Left lobe of liver (tissue), 2 donors: ENCODE measurements around the gene METTL26. TPM values are rescaled to one million over a fixed set of nuclear protein-coding genes. Genes with fewer than 3 reads are reported as not detected.

Experiments
- ATAC-seq: fragments of 200-7000 bp; cut with Tn5 transposase; one replicate; pipeline ENCODE4 v1.9.1; 2020; ENCODE audit warnings: mild to moderate bottlenecking, moderate library complexity
- DNase-seq: peaks from one replicate; pipeline ENCODE4 v3.0.0-alpha.2; 2020; ENCODE audit warnings: low spot score
- total RNA-seq: library from RNA; stranded (reverse); gene quantifications from one replicate; pipeline ENCODE4 v1.2.1, GENCODE V29; 2021
- donor health status: DM: no; HTN: no; CAD: no; lungs with moderate emphysema.
- donor health status: DM: no; HTN: yes; CAD: no.

METTL26 gene
- total RNA-seq, 1 donor from 2014 or later: 33.2 TPM

DNA sequence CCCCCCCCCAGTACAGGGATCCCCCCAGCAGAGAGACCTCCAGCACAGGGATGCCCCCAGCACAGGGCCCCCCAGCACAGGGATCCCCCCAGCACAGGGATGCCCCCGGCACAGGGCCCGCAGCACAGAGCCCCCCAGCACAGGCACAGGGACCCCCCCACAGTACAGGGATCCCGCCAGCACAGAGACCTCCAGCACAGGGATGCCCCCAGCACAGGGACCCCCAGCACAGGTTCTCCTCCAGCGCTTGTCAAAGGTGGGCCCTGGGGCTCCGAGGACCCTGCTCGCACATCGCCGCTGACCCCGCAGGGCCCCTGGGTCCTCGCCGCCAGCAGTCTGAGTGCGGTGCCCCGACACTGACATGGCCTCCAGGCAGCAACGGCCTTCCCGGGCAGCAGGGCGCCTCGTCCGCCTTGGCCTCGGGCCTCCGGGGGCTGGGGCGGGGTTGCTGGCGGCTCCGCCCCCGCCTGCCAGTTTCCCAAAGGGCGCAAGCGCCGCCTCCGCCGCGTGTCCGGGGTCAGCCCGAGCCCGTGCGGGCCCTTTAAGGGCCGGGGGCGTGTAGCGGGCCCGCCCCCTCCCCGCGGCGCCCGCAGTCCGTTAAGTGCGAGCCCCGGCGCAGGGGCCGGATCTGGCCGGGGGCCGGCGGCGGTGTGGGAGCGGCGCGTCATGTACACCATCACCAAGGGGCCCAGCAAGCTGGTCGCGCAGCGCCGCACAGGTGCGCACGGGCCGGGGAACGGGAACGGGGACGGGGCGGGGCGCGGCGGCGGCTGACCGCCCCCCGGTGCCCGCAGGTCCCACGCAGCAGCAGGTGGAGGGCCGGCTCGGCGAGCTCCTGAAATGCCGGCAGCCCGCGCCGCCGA is 5.5 kb upstream of the METTL26 start, which contains the start of gene MCRIP2:
MCRIP2 (plus strand) TSS at position 503 of the 863 bp plus-strand sequence; CDS start at position 667, 164 bp downstream.
- ATAC-seq (peak; percentile 64), DNase-seq (peak; percentile 95)

DNA sequence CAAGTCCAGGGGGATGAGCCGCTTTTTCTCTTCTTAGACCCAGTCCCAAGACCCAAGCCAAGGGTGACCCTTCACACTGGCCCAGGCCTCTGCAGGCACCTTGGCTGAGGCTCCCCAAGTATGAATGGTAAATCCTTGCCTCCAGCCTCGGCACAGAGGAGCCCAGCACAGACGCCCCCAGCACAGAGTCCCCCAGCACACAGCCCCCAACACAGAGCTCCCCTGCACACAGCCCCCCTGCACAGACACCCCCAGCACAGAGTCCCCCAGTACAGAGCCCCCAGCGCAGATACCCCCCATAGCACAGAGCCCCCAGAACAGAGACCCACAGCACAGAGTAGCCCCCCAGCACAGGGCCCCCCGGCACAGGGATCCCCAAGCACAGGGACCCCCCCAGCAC is 4.5 kb upstream of the METTL26 start:
- no peak for DNase-seq
- ATAC-seq: no peak

DNA sequence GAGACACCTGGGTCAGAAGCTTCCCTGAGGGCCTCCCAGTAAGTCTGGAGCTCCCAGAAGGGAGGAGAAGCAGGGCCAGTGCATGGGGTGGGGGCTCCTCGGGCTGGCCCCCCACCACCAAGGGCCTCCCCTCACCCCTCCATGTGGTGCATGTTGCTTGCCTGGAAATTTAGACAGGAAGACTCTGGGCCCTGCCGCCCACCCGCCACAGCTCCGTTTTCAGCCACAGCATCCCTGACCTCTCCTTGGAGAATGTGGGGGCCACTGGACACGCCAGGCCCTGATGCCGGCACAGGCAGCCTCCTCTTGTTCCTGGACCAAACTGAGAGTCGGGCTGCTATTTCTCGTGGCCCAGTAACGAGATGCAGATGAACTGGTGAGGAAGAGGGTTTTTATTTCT is 2.7 kb upstream of the METTL26 start:
- DNase-seq (no peak), ATAC-seq (no peak)

DNA sequence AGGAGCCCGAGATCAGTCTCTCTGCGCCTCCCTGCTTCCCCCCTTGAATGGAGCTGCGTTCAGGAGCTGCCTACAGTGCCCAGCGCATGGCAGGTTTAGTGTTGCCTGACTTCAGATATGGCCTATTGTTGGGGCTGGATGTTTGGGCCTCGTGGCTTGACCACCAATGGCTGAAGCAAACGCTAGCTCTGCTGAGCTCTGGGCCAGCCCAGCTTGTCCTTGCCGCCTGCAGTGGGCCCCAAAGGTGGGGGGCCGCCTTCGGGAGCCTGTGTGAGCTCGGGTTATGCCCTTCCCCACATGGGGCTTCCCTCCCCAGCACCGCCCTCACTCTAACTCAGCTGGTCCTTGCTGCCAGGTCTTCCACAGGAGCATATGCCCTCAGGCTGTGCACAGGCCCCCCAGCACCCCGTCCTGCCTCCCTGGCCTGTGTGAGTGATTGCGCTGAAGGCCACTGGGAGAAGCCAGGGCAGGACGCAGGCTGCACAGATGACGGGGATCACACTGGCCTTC is 2.0 kb upstream of the METTL26 start:
- no peak for DNase-seq
- ATAC-seq: no peak

DNA sequence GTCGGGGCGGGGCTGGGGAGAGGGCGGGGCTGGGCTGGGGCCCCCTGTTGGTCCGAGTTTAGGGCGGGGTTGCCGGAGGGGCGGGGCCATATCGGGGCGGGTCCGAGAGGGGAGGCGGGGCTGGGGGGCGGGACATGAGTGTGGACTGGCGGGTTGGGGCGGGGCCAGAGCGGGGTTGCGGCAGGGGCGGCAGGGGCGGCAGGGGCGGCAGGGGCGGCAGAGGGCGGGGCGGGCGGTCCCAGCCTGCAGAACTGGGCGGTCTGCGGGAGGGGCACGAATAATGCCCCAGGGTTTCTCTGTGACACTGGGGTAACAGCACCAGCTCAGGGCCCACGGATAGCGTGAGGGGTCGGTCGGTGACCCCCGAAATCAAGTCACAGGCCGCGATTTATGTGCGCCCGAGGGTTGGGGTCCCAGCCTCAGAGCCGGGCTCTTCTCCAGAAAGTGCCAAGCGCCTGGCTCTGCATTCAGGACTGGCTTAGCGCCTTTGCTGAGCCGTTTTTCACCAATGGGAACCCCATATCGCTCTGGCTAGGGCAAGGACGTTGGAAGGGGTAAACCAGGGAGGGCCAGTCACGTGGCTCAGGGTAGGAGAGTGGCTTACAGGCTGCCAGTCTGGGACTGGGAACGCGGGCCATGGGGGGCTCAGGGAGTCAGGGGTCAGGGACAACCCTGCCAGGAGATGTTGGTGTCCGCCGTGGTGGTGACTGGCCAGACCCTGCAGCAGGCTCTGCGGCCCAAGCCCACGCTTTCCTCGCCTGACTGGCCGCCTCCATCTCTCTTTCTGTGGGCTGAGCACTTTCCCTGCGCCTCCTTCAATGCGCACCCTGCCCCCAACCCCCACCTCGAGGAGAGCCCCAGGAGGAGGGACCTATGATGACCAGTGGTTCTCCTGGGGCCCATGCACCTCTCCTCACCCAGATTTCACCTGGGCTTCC is 1.2 kb upstream of the METTL26 start:
- peak; percentile 75 for ATAC-seq

DNA sequence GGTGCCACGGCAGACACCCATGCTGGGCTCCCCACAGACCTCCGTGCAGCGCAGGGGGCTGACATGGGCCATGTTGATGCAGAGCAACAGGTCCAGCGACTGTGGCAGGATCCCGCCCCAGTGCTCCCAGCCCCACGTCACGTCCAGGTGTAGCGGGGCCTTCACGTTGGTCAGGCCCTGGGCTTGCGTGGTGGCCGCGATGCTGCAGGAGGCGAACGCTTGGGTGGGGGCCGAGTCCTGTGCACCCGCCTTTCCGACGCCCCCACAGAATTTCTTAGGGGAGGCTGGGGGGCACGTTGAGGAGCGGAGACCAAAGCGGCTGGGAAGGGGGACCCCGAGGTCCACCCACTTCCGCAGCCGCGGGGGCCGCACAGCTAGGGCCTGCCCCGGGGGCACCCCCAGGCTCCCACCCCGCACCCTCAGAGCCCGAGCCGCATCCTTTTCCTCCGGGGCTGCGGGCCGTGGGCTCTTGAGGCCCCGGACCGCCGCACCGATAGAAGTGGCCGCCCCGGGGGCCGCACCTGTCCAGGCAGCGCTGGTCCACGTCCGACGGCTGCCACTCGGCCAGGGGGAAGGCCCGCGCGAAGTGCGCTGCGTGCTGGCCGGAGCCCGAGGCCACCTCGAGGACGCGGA is 416 bp downstream of the METTL26 start:
- ATAC-seq (no peak), DNase-seq (peak; percentile 53)

More for the DNA sequence above, 1.2 kb upstream of the METTL26 start:
- DNase-seq: no peak

DNA sequence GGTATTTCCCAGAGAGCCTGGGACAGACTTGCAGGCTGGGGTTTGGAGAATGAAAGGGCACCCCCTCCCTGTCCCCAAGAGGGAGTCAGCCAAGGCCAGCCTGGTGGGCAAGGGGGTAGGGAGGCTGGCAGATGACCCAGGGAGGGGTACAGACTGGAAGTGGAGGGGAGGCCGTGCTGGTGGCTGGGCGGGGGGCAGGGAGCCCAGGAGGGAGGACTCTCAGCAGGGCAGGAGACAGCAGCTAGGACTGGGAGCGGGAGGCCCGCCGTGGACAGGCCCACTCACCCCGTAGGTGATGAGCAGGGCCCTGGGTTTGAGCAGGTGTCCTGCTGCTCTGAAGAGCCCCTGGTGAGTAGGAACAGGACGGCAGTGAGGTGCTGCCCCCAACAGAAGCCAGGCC is 1.1 kb downstream of the METTL26 start:
- no peak for ATAC-seq
- no peak for DNase-seq

DNA sequence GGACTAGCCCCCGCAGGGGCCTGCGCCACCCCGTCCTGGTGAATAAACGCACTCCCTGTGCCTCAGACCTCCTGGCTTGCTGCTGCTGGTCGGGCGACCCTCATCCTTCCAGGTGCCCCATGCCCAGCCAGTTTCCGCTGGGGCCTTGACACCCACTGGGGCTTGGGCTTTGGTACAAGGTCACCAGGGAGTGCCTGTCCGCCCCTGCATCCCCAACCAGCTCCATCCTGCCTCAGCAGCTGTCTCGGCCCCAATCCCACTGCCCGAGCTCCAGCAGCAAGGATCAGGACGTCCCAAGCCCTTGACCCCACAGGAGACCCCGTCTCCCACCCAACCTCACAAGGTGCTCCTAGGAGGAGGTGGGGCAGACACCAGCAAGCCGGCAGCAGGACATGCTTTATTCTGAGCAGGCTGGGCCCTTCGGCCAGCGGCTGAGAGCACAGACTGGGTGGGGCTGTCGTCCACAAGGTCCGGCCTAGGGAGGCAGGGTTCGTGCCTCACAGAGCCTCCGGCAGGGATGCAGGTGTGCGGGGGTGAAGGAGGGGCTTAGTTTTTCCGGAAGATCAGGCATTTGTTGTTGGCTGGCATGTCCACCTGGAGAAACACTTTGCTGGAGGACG is 1.9 kb downstream of the METTL26 start:
- no peak for DNase-seq
- ATAC-seq: no peak

DNA sequence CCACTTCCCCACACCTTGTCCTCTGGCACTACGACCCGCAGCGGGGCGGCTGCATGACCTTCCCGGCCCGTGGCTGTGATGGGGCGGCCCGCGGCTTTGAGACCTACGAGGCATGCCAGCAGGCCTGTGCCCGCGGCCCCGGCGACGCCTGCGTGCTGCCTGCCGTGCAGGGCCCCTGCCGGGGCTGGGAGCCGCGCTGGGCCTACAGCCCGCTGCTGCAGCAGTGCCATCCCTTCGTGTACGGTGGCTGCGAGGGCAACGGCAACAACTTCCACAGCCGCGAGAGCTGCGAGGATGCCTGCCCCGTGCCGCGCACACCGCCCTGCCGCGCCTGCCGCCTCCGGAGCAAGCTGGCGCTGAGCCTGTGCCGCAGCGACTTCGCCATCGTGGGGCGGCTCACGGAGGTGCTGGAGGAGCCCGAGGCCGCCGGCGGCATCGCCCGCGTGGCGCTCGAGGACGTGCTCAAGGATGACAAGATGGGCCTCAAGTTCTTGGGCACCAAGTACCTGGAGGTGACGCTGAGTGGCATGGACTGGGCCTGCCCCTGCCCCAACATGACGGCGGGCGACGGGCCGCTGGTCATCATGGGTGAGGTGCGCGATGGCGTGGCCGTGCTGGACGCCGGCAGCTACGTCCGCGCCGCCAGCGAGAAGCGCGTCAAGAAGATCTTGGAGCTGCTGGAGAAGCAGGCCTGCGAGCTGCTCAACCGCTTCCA is 2.6 kb downstream of the METTL26 start:
- peak; percentile 46 for DNase-seq
- no peak for ATAC-seq

DNA sequence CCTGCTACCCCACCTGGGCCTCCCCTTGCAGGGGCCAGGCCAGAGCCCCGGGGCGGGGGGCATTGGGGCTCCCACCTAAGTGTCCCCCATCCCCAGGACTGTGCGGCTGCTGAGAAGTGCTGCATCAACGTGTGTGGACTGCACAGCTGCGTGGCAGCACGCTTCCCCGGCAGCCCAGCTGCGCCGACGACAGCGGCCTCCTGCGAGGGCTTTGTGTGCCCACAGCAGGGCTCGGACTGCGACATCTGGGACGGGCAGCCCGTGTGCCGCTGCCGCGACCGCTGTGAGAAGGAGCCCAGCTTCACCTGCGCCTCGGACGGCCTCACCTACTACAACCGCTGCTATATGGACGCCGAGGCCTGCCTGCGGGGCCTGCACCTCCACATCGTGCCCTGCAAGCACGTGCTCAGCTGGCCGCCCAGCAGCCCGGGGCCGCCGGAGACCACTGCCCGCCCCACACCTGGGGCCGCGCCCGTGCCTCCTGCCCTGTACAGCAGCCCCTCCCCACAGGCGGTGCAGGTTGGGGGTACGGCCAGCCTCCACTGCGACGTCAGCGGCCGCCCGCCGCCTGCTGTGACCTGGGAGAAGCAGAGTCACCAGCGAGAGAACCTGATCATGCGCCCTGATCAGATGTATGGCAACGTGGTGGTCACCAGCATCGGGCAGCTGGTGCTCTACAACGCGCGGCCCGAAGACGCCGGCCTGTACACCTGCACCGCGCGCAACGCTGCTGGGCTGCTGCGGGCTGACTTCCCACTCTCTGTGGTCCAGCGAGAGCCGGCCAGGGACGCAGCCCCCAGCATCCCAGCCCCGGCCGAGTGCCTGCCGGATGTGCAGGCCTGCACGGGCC is 3.4 kb downstream of the METTL26 start:
- DNase-seq: peak; percentile 47
- ATAC-seq: no peak

DNA sequence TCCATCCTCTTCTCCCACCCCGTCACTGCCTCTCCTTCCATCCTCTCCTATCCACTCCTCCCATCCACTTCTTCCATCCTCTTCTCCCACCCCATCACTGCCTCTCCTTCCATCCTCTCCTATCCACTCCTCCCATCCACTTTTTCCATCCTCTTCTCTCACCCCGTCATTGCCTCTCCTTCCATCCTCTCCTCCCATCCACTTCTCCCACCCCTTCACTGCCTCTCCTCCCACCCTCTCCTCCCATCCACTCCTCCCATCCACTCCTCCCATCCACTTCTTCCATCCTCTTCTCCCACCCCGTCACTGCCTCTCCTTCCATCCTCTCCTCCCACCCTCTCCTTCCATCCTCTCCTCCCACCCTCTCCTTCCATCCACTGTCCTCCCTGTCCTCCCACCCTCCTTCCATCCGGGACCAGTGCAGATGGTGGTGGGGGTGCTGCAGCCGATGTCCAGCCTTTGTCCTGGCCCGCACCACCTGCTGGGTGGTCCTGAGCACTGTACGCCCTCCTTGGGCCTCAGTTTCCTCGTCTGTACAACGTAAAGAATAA is 4.2 kb downstream of the METTL26 start:
- no peak for ATAC-seq
- DNase-seq: no peak

DNA sequence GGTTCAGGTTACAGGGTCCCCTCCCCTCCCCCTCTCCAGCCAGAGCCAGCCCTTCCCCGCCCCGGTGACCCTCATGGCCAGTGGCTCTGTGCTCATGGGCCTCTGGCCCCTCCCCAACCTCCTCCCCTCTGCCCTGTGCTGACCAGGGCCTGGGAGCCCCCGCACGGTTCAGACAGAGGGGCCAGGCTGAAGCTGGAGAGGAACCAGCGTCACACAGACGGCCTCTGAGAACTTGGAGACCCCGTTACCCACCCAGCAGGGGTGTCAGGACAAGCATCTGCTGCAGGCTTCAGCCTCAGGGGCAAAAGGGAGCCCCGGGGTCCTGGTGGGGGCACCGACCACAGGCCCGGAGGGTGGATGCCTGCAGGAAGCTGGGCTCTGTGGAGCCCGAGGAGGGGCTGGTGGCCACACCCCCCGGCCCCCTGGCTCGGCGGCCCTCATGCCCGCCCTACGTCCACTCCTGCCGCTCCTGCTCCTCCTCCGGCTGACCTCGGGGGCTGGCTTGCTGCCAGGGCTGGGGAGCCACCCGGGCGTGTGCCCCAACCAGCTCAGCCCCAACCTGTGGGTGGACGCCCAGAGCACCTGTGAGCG is 5.2 kb downstream of the METTL26 start, which contains the start of gene WFIKKN1:
WFIKKN1 (plus strand) TSS at position 171 of the 591 bp plus-strand sequence; CDS start at position 440, 269 bp downstream.
- ATAC-seq: peak; percentile 6
- DNase-seq: peak; percentile 70

DNA sequence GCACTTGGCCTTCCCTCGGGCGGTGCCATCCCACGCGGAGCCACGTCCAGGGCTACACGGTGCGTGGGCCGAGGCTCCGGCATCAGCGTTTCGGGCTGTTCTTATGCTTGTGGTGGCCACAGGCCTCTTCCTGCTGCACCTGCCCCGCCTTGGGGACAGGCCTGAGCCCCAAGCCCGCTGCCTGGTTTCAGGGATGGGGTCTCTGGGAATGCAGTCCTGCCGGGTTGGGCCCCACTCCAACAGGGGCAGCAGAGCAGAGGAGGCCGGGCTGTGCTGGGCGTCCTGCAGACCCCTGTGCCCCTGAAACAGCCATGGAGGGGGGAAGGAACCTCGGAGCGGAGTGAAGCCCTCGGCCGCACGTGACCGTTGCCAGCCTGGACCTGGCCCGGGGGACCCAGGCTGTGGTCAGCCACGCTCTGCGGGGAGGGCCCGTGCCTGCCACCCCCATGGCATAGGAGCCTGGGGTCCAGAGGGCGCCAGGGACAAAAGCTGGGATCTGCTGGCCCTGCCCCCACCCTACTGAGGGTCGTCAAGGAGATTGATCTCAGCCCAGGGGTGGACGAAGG is 5.8 kb downstream of the METTL26 start:
- DNase-seq (peak; percentile 46), ATAC-seq (no peak)

DNA sequence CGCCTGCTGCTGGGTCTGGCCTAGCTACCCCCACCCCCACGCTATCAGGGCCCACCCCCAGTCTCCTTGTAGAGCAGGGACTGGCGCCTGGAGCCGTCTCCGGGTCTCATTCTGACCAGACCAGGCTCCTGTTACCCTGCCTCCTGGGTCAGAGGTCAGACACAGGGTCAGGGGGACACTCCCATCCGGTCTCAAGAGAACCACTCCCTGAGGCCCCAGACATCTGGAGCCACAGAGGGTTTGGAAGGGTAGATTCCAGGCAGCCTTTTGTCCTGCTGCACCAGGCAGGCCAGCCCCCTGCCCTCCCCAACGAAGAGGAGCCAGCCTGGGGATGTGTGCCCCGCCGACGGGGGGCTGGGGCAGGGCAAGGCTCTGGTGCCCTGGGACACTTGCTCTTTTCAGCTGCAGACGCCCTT is 6.3 kb downstream of the METTL26 start:
- DNase-seq (no peak), ATAC-seq (no peak)

DNA sequence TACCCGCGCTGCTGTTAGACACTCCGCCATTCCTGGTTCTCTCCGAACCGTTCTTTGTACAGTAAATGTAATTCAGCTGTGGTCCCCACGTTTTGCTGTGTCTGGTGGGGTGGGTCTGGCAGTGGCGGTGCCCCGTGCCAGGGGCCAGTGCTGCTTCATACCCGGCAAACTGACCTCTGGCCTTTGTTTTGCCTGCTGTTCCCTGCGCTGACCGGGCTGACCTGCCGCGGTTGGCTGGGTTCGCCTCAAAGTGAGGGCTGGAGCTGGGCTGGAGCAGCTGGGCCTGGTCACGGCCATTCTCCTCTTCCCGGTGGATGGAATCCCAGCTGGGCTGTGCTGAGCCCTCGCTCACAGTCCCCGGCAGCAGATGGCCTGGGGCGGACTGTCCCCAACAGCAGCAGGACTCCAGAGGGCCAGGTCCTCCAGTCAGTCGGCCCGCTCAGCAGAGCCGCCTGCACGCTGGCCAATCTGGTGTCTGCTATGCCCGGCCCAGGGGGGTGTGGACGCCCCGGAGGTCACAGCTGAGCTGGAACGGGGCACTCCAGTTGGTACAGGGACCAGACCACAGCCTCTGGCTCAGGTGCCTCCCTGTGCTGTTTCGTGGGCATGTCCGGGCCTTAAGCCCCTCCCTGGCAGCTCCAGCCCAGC is 6.8 kb downstream of the METTL26 start:
- DNase-seq: peak; percentile 88
- ATAC-seq: peak; percentile 74

DNA sequence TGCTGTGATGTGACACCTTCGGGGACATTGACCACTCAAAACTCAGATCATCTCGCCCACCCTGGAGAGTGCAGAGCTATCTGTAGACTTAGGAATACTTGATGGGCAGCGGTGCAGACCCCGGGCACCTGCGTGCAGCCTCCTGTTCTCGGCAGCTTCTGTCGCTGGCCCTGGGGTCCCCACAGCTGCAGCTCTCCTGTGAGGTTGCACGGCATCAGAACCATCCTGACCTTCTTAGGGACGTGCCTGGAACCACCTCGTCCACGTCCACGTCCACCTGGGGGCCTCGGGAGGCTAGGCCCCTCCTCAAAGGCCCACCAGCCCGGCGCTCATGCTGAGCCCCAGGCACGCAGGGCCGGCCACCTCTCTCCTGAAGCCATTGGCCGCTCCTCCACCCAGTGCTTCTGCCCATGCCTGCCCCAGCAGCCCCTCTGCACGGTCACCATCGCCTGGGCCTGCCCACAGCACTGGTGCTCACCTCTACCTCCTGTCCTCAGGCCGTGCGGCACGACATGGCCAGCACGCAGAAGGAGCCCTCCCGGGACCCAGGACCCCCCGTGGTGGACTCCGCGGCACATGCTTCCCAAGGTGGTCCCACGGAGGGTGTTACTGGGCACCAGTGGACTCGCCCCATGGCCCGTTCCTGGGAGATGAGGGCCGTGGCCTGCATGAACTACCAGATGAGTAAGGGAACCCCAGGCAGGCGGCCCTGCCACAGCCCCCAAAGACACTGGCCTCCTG is 7.6 kb downstream of the METTL26 start:
- no peak for ATAC-seq
- no peak for DNase-seq
